GM23338 (cell line): ENCODE data around the gene SIRT2. TPM values are rescaled to one million over a fixed set of nuclear protein-coding genes. Genes with fewer than 3 reads are reported as not detected.

ENCODE experiments used
- ATAC-seq: fragments of 200-7000 bp; cut with Tn5 transposase; 3 replicates; pipeline ENCODE4 v1.9.1; 2020
- DNase-seq: peaks from one replicate; pipeline ENCODE4 v3.0.0-alpha.2; 2015; ENCODE audit warnings: low spot score
- H2AFZ ChIP-seq: fragments of 200-600 bp; sonication (generic); 2 replicates; pipeline ENCODE4 v1.8.0; 2016; ENCODE audit warnings: antibody characterized with exemption, mild to moderate bottlenecking, moderate library complexity
- H3F3A ChIP-seq: fragments of 200-600 bp; sonication (generic); replicated peaks from 2 replicates; pipeline ENCODE4 v1.8.0; 2017; ENCODE audit warnings: antibody characterized with exemption, mixed run types, low read depth
- H3K27ac ChIP-seq: fragments of 200-600 bp; sonication (generic); 2 replicates; pipeline ENCODE4 v1.6.1; 2016; ENCODE audit warnings: low read depth
- H3K27me3 ChIP-seq: fragments of 200-600 bp; sonication (generic); 2 replicates; pipeline ENCODE4 v1.8.0; 2016; ENCODE audit warnings: mild to moderate bottlenecking, mixed run types, moderate library complexity; ENCODE audit not compliant: insufficient read depth
- H3K36me3 ChIP-seq: fragments of 200-600 bp; sonication (generic); 2 replicates; pipeline ENCODE4 v1.8.0; 2016; ENCODE audit warnings: mild to moderate bottlenecking; ENCODE audit not compliant: insufficient read depth
- H3K4me1 ChIP-seq: fragments of 200-600 bp; sonication (generic); 2 replicates; pipeline ENCODE4 v1.8.0; 2016; ENCODE audit warnings: mild to moderate bottlenecking, moderate library complexity; ENCODE audit not compliant: insufficient read depth
- H3K4me2 ChIP-seq: fragments of 200-600 bp; sonication (generic); 2 replicates; pipeline ENCODE4 v1.7.1; 2017; ENCODE audit warnings: mixed run types
- H3K4me3 ChIP-seq: fragments of 200-600 bp; sonication (generic); 2 replicates; pipeline ENCODE4 v1.6.1; 2016; ENCODE audit warnings: mixed run types
- H3K79me2 ChIP-seq: fragments of 200-600 bp; sonication (generic); replicated peaks from 2 replicates; pipeline ENCODE4 v1.8.0; 2017; ENCODE audit warnings: mild to moderate bottlenecking; ENCODE audit not compliant: insufficient read depth
- H3K9me2 ChIP-seq: fragments of 200-600 bp; sonication (generic); 2 replicates; pipeline ENCODE4 v1.8.0; 2017; ENCODE audit not compliant: insufficient read depth
- H4K20me1 ChIP-seq: fragments of 200-600 bp; sonication (generic); replicated peaks from 2 replicates; pipeline ENCODE4 v1.8.0; 2017; ENCODE audit warnings: mild to moderate bottlenecking; ENCODE audit not compliant: insufficient read depth
- H3K27ac Mint-ChIP-seq: 2 replicates; pipeline ENCODE4 v1.8.0; 2020; ENCODE audit warnings: inconsistent platforms, mild to moderate bottlenecking, moderate library complexity, mixed read lengths
- H3K27me3 Mint-ChIP-seq: 3 replicates; pipeline ENCODE4 v1.8.0; 2022; ENCODE audit warnings: low read depth, mild to moderate bottlenecking, moderate library complexity, mixed read lengths, inconsistent platforms; ENCODE audit not compliant: insufficient read depth, poor library complexity
- H3K36me3 Mint-ChIP-seq: 3 replicates; pipeline ENCODE4 v1.8.0; 2021; ENCODE audit warnings: low read depth, mild to moderate bottlenecking, inconsistent platforms, moderate library complexity, mixed read lengths
- H3K4me1 Mint-ChIP-seq: 3 replicates; pipeline ENCODE4 v1.8.0; 2020; ENCODE audit warnings: mild to moderate bottlenecking, inconsistent platforms, mixed read lengths
- H3K4me3 Mint-ChIP-seq: 3 replicates; pipeline ENCODE4 v1.8.0; 2021; ENCODE audit warnings: moderate library complexity, mild to moderate bottlenecking, inconsistent platforms, mixed read lengths
- H3K9me3 Mint-ChIP-seq: 3 replicates; pipeline ENCODE4 v1.8.0; 2020; ENCODE audit warnings: moderate library complexity, mild to moderate bottlenecking, inconsistent platforms, mixed read lengths
- CREB1 ChIP-seq: fragments of 250-450 bp; sonication (Bioruptor Pico); IDR thresholded peaks from 2 replicates; pipeline ENCODE4 v1.5.0; 2020; ENCODE audit warnings: low read depth, mild to moderate bottlenecking, moderate library complexity
- EZH2 ChIP-seq: fragments of 200-600 bp; sonication (generic); IDR thresholded peaks from one replicate; pipeline ENCODE4 v1.8.0; 2017; ENCODE audit warnings: antibody characterized with exemption, mild to moderate bottlenecking, low read depth; ENCODE audit not compliant: unreplicated experiment
- EZH2phosphoT487 ChIP-seq: fragments of 200-600 bp; sonication (generic); IDR thresholded peaks from one replicate; pipeline ENCODE4 v1.8.1; 2018; ENCODE audit warnings: antibody characterized with exemption; ENCODE audit not compliant: unreplicated experiment
- JUNB ChIP-seq: IDR thresholded peaks from one replicate; pipeline ENCODE4 v1.6.1; 2016; ENCODE audit warnings: antibody characterized with exemption; ENCODE audit not compliant: unreplicated experiment
- NANOG ChIP-seq: IDR thresholded peaks from 2 replicates; pipeline ENCODE4 v1.6.1; 2016; ENCODE audit warnings: antibody characterized with exemption, borderline replicate concordance
- POLR2AphosphoS5 ChIP-seq: IDR thresholded peaks from 2 replicates; pipeline ENCODE4 v1.6.1; 2016; ENCODE audit warnings: antibody characterized with exemption, low read depth
- STAT1 ChIP-seq: IDR thresholded peaks from one replicate; pipeline ENCODE4 v1.6.1; 2016; ENCODE audit warnings: antibody characterized with exemption; ENCODE audit not compliant: unreplicated experiment
- ZNF114 ChIP-seq: fragments of 250-450 bp; sonication (Bioruptor Pico); IDR thresholded peaks from 2 replicates; pipeline ENCODE4 v1.5.0; 2020; ENCODE audit warnings: mild to moderate bottlenecking, moderate library complexity
- ZNF331 ChIP-seq: fragments of 250-450 bp; sonication (Bioruptor Pico); IDR thresholded peaks from 2 replicates; pipeline ENCODE4 v1.5.0; 2020; ENCODE audit warnings: low read depth, mild to moderate bottlenecking, moderate library complexity
- ZNF462 ChIP-seq: fragments of 250-450 bp; sonication (Bioruptor Pico); IDR thresholded peaks from 2 replicates; pipeline ENCODE4 v1.5.0; 2020; ENCODE audit warnings: mild to moderate bottlenecking, moderate library complexity
- polyA plus RNA-seq: library from polyadenylated mRNA; unstranded; fragments of >200 nt; fragmentation: Nextera tagmentation; extraction: Ambion mirVana; gene quantifications from 2 replicates; pipeline ENCODE4 v1.2.1, GENCODE V29; 2016
- total RNA-seq: library from RNA; depleted of rRNA; stranded (reverse); fragments of >200 nt; shearing (Covaris generic); gene quantifications from 2 replicates; pipeline ENCODE4 v1.2.3, GENCODE V29; 2014
- TF ChIP-seq, protein P1 (sequence below): IDR thresholded peaks from 2 replicates; pipeline ENCODE4 v1.6.1; 2016; ENCODE audit warnings: antibody characterized with exemption
- TF ChIP-seq, protein P2 (sequence below): IDR thresholded peaks from one replicate; pipeline ENCODE4 v1.6.1; 2018; ENCODE audit warnings: antibody characterized with exemption; ENCODE audit not compliant: unreplicated experiment
- TF ChIP-seq, protein P3 (sequence below), 2 experiments: fragments of 200-600 bp in 1 of 2; sonication (generic) in 1 of 2; conservative IDR thresholded peaks; 2 replicates each; pipeline versions ENCODE4 v1.5.1 to v1.6.1; 2016 to 2017; ENCODE audit warnings: antibody characterized with exemption in 2 of 2, low read depth in 2 of 2, mild to moderate bottlenecking in 2 of 2, moderate library complexity in 1 of 2

Gene SIRT2
- total and polyA plus RNA-seq, 2 experiments from 2014 or later = 2.7 to 8.4 TPM

GRCh38 chr19:38844093-38844686, 55.2 kb downstream of the SIRT2 start:
- Histone ChIP-seq H3K27ac (0 out of 2 replicates have a peak overlapping the region, but pooled peaks have one; percentile 39), H3K4me2 (no peak overlapping the region), H3K9me2 (no peaks in the 10 kb centered on the region), H3K4me3 (no peak overlapping the region), H3K27me3 (no peaks in the 10 kb centered on the region), H3K79me2 (peaks cover 82% of the 10 kb centered on the region), H3F3A (peaks cover 76% of the 10 kb centered on the region), H4K20me1 (peaks cover 67% of the 10 kb centered on the region), H2AFZ (no peak overlapping the region), H3K36me3 (peaks cover 86% of the 10 kb centered on the region), H3K4me1 (peaks cover 7% of the 10 kb centered on the region; the same call in 1 of the 2 replicates)
- TF ChIP-seq ZNF331 (no peak), STAT1 (no peak), EZH2 (no peak), ZNF462 (CRISPR knock-in tag) (no peak), CREB1 (CRISPR knock-in tag) (no peak), JUNB (no peak), EZH2phosphoT487 (no peak), ZNF114 (CRISPR knock-in tag) (no peak), POLR2AphosphoS5 (no peak), NANOG (no peak)
- TF ChIP-seq, protein P1, sequence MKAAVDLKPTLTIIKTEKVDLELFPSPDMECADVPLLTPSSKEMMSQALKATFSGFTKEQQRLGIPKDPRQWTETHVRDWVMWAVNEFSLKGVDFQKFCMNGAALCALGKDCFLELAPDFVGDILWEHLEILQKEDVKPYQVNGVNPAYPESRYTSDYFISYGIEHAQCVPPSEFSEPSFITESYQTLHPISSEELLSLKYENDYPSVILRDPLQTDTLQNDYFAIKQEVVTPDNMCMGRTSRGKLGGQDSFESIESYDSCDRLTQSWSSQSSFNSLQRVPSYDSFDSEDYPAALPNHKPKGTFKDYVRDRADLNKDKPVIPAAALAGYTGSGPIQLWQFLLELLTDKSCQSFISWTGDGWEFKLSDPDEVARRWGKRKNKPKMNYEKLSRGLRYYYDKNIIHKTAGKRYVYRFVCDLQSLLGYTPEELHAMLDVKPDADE = no peak
- TF ChIP-seq, protein P2, sequence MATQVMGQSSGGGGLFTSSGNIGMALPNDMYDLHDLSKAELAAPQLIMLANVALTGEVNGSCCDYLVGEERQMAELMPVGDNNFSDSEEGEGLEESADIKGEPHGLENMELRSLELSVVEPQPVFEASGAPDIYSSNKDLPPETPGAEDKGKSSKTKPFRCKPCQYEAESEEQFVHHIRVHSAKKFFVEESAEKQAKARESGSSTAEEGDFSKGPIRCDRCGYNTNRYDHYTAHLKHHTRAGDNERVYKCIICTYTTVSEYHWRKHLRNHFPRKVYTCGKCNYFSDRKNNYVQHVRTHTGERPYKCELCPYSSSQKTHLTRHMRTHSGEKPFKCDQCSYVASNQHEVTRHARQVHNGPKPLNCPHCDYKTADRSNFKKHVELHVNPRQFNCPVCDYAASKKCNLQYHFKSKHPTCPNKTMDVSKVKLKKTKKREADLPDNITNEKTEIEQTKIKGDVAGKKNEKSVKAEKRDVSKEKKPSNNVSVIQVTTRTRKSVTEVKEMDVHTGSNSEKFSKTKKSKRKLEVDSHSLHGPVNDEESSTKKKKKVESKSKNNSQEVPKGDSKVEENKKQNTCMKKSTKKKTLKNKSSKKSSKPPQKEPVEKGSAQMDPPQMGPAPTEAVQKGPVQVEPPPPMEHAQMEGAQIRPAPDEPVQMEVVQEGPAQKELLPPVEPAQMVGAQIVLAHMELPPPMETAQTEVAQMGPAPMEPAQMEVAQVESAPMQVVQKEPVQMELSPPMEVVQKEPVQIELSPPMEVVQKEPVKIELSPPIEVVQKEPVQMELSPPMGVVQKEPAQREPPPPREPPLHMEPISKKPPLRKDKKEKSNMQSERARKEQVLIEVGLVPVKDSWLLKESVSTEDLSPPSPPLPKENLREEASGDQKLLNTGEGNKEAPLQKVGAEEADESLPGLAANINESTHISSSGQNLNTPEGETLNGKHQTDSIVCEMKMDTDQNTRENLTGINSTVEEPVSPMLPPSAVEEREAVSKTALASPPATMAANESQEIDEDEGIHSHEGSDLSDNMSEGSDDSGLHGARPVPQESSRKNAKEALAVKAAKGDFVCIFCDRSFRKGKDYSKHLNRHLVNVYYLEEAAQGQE = no peak
- TF ChIP-seq, protein P3, sequence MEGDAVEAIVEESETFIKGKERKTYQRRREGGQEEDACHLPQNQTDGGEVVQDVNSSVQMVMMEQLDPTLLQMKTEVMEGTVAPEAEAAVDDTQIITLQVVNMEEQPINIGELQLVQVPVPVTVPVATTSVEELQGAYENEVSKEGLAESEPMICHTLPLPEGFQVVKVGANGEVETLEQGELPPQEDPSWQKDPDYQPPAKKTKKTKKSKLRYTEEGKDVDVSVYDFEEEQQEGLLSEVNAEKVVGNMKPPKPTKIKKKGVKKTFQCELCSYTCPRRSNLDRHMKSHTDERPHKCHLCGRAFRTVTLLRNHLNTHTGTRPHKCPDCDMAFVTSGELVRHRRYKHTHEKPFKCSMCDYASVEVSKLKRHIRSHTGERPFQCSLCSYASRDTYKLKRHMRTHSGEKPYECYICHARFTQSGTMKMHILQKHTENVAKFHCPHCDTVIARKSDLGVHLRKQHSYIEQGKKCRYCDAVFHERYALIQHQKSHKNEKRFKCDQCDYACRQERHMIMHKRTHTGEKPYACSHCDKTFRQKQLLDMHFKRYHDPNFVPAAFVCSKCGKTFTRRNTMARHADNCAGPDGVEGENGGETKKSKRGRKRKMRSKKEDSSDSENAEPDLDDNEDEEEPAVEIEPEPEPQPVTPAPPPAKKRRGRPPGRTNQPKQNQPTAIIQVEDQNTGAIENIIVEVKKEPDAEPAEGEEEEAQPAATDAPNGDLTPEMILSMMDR (conservative IDR thresholded peaks at IDR 0.05; ENCODE audit: low read depth in 2 of 2) = no peak
- Mint-ChIP-seq H3K36me3 (peaks cover 100% of the 10 kb centered on the region), H3K4me3 (peak overlapping the region; percentile 36; the same call in 1 of the 3 replicates), H3K27me3 (peaks cover 26% of the 10 kb centered on the region), H3K4me1 (peaks cover 26% of the 10 kb centered on the region), H3K27ac (peak overlapping the region; percentile 58; the same call in 1 of the 2 replicates), H3K9me3 (peaks cover 2% of the 10 kb centered on the region; the same call in 1 of the 3 replicates)
- no peak for ATAC-seq
- DNase-seq = no peak
